Endometrial microvascular endothelial cells (primary cell): ENCODE data around the gene SPRR2D. TPM values are rescaled to one million over a fixed set of nuclear protein-coding genes. Genes with fewer than 3 reads are reported as not detected.
"Not testable (repeated sequence)": the region's sequence is repeated elsewhere in the genome, so short reads cannot be mapped to it uniquely, and the experiment has no call there.

Experiments used
- in situ Hi-C: cut with HindIII; loops from 2 replicates; pipeline ENCODE4 v1.10.0; 2017; ENCODE audit warnings: low sequenced_read_pairs, low pct_unique_long_range_greater_than_20kb; ENCODE audit errors: inconsistent ontology term
- total RNA-seq: library from RNA; depleted of rRNA; stranded (reverse); fragments of >200 nt; gene quantifications from one replicate; pipeline ENCODE4 v1.2.3, GENCODE V29; 2015; ENCODE audit errors: inconsistent ontology term

Gene SPRR2D
- total RNA-seq = not detected

GRCh38 chr1:153040950-153041631, at the start of gene SPRR2D:
SPRR2D (minus strand) TSS chr1:153041120; CDS start chr1:153040346, 774 bp downstream.
- in situ Hi-C loops = no loop called here

DNA sequence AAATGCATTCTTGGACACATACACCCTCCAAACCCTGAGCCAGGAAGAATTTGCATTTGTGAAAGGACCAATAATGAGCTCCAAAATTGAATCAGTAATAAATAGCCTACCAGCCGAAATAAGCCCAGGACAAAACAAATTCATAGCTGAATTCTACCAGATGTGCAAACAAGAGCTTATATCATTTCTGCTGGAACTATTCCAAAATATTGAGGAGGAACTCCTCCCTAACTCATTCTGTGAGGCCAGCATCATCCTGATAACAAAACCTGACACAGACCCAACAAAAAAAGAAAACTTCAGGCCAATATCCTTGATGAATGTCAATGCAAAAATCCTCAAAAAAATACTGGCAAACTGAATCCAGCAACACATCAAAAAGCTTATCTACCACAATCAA, 46.7 kb upstream of the SPRR2D start:
- in situ Hi-C loops = no loop called here

- in situ Hi-C loops = no loop called here
These were observed 40.8 kb upstream of the SPRR2D start for GRCh38 chr1:153081736-153082135.

- in situ Hi-C loops = no loop called here
These were observed 32.1 kb upstream of the SPRR2D start for GRCh38 chr1:153072806-153073726.

GRCh38 chr1:153071511-153071910, 30.6 kb upstream of the SPRR2D start, which contains the start of gene SPRR2B:
SPRR2B (minus strand) TSS chr1:153071611; CDS start chr1:153070839, 772 bp downstream.
- in situ Hi-C loops = no loop called here

GRCh38 chr1:153070243-153070642, 29.3 kb upstream of the SPRR2D start:
- in situ Hi-C loops = no loop called here

DNA sequence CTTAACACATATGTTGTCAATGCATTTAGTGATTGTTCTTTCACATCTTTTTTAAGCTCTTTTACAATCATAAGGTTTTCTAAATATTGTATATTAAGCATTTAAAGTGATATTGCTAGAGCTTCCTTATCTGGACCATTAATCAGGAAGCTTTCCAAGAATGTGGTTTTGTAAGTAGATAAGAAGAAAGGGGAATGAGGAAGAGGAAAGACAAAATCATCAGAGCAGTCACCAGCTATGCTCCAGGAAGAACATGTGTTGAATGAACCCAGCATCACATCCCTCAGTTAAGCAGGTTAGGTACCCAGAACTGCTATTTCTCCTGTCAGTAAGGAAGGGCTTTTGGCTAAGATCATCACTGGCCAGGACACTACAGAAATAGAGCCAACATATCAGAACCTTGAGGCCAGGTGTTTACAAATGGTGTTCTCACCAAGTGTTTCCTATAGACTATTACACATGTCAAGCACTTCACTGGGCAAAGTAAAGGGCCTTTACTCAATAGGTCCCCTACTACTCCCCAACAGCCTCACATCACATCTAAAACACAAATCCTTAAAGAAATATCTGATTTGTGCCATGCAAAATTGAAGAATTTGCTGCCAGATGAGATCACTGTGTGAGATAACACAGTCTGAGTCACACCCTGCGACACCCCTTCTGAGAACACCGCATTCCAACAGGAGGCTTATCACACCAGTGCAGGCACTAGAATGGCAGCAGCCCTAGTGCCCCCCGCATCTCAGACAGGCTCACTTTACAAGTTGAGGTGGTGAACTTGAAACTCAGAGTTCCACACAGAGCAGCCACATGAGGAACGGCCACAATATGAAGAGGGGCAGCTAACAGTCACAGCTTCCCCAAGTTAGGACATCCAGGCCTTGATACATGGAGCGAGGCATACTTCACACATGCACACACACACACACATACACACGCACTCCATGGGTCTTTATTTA, 18.2 kb upstream of the SPRR2D start:
- in situ Hi-C loops = no loop called here

DNA sequence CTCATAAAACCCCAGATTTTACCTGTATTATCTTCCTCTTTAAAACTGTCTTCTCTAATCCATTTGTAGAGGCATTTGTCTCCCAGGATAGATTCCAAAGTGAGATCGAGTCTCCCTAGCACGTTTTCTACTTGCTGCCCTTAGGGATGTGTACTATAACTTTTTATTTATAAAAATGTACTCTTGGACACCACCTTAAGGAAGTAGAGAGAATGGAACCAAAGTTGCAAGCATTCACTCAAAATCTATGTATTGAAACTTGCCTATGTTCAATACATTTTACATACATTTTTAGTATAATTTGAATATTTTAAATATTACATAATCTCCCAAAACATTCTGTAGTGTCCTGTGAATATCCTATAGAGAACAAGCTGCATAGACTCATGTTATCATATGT, 17.2 kb upstream of the SPRR2D start:
- in situ Hi-C loops = no loop called here

DNA sequence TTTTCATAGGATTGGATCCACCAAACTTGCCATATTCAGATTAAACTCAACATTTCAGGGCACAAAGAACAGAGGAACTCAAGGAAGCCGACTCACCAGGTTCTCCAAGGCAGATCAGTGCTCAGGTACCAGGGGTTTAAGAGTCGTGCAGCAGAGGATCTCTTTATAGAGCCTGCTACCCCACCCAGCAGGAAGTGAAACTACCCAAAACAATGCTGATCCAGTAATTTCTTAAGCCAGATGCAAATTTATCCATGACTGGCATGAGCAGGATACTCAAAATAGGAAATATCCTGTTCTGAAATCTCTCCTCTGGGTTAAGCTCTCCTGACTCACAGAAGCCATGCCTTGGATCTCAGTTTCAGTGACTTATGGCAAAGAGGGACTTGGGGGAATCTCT, 16.5 kb upstream of the SPRR2D start, which contains the start of gene SPRR2A:
Gene SPRR2A, minus strand, starts transcription at position 138 of the 400 bp plus-strand sequence. CDS start 777 bp downstream, outside the sequence.
- in situ Hi-C loops = no loop called here

- in situ Hi-C loops = not testable (repeated sequence)
These were observed 15.2 kb upstream of the SPRR2D start for GRCh38 chr1:153056111-153056510.

DNA sequence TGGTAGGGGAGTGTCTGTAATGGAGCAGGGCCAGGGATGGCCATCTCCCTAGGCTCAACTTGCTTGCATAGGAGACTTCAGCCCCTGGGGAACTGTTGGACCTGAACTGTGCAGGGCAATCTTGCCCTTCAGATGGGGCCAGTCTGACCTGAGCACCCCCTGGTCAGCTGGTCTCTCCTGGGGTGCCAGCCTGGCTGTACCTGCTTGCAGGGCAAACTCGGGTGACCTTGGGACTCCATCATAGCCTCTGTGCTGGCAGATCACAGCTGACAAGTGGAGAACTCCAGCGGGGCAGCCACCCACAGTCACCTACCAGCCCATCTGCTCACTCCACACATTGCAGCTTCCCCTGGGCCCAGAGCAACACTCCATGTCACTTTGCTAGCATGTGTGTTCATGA, 8.3 kb upstream of the SPRR2D start:
- in situ Hi-C loops = no loop called here

- in situ Hi-C loops = no loop called here
These were observed 5.7 kb downstream of the SPRR2D start for GRCh38 chr1:153035211-153035610.

- in situ Hi-C loops = no loop called here
These were observed 8.1 kb downstream of the SPRR2D start for GRCh38 chr1:153032677-153033308.

DNA sequence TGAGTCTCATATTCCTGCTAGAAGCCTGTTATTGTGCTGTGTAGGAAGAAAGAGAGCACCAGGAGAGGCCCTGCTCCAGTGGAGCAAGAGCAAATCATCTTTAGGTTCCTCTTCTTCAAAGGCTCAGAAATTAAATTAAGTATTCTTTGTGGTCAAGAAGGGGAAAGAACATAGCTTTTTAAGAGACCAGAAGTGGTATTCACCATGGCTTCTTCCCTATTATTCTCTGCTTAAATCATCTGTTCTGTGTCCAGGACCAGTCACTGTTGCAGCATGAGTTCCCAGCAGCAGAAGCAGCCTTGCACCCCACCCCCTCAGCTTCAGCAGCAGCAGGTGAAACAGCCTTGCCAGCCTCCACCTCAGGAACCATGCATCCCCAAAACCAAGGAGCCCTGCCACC, 8.8 kb downstream of the SPRR2D start:
- in situ Hi-C loops = no loop called here

GRCh38 chr1:153030895-153031294, 10.0 kb downstream of the SPRR2D start, which contains the start of gene SPRR1B:
SPRR1B (plus strand) TSS chr1:153031203; CDS start chr1:153032346, 1,143 bp downstream.
- in situ Hi-C loops = no loop called here

- in situ Hi-C loops = no loop called here
These were observed 12.2 kb downstream of the SPRR2D start for GRCh38 chr1:153028766-153029165.

- in situ Hi-C loops = no loop called here
These were observed 15.1 kb downstream of the SPRR2D start for GRCh38 chr1:153025797-153026196.

DNA sequence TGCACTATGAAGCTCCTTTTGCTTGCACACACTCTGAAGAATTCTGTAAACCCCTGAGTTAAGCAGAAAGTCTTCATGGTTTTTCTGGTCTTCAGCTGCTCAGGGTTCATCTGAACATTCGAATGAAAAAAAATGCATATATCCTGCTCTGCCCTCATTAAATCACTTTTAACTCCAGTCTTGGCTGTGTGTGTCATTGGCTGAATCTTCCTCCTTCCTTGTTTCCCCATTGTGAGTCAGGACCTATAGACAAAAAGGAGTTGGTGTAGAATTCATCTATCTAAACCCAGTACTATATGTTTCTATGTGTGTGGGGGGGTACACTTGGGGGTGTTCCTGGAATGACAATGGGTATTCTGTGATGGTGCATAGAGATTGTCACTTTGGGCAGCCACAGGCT, 16.5 kb downstream of the SPRR2D start:
- in situ Hi-C loops = no loop called here
